ELR (cell line): Measurements from ENCODE around the gene AJAP1.
A peak's percentile ranks its signal among the peaks of the same experiment; 100 is the strongest.

Source experiments
- DNase-seq: peaks from one replicate; pipeline ENCODE4 v3.0.0-alpha.2; 2015; ENCODE audit warnings: low read depth

AJAP1 gene

GRCh38 chr1:4631321-4631720 lies 23.1 kb upstream of the AJAP1 start:
- no peak for DNase-seq

GRCh38 chr1:4633346-4633745 lies 21.1 kb upstream of the AJAP1 start:
- DNase-seq, result no peak

- DNase-seq, result no peak
Measured at GRCh38 chr1:4634156-4634792, 20.1 kb upstream of the AJAP1 start.

GRCh38 chr1:4634793-4635406 lies 19.5 kb upstream of the AJAP1 start:
- no peak for DNase-seq

GRCh38 chr1:4636186-4636585 lies 18.2 kb upstream of the AJAP1 start:
- no peak for DNase-seq

GRCh38 chr1:4636644-4637380 lies 17.6 kb upstream of the AJAP1 start:
- no peak for DNase-seq

GRCh38 chr1:4637616-4638344 lies 16.6 kb upstream of the AJAP1 start:
- no peak for DNase-seq

DNA sequence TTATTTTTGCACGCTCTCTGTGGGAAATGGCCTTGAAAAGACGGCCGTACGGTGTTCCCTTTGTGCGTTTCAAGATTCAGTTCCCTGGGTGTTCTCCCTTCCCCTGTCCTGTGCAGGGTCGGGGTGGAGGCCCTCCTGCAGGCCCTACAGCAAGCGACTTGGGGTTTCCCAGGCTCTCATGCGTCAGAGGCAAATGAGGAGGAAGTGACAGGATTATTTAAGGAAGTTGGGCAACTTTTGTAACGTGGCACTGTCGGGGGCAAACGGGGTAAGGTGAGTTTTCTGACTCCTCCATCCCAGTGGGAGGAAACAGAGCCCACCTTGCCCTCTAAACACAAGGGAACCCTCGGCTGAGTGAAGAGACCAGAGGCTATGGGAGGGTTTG lies 16.1 kb upstream of the AJAP1 start:
- DNase-seq, result no peak

GRCh38 chr1:4640931-4641330 lies 13.5 kb upstream of the AJAP1 start:
- no peak for DNase-seq

- no peak for DNase-seq
Measured at GRCh38 chr1:4647391-4647790, 7.0 kb upstream of the AJAP1 start.

DNA sequence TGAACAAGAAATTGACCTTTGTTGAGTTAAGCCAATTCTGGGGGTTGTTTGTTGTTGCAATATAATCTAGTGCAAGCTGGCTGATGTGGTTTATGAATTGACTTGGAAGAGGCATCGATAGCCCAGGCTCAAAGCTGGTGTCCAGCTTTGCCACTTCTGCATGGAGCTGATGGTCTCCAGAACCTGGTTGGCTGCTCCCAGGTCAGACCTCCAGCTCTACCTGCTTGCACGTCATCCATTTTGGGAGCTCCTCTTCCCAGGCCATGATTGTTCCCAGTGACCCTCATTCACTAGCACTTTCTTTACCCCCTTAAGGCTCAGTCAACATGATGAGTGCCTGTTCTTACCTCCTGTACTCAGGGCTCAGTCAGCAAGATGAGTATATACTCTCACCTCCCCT lies 5.8 kb upstream of the AJAP1 start:
- no peak for DNase-seq

GRCh38 chr1:4650481-4650880 lies 3.9 kb upstream of the AJAP1 start:
- DNase-seq, result peak; percentile 21

DNA sequence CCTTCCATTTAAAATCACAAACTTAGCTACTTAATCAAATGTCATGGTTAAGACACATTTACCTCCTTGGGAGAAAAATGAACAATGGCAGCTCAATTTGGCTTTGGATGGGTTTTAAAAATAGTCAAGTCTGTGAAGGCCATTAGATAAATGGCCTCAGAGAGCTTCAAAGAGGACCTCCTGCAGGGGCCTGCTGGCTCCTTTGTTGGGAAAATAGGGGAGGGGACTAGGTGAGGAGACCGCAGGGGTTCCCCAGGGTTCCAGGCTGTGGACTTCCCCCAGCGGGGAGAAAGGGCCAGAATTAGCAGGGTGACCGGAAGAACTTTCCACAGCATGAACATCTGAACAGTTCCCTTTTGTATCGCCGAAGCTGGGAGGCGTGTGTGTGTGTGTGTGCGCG lies 3.4 kb upstream of the AJAP1 start:
- no peak for DNase-seq

DNA sequence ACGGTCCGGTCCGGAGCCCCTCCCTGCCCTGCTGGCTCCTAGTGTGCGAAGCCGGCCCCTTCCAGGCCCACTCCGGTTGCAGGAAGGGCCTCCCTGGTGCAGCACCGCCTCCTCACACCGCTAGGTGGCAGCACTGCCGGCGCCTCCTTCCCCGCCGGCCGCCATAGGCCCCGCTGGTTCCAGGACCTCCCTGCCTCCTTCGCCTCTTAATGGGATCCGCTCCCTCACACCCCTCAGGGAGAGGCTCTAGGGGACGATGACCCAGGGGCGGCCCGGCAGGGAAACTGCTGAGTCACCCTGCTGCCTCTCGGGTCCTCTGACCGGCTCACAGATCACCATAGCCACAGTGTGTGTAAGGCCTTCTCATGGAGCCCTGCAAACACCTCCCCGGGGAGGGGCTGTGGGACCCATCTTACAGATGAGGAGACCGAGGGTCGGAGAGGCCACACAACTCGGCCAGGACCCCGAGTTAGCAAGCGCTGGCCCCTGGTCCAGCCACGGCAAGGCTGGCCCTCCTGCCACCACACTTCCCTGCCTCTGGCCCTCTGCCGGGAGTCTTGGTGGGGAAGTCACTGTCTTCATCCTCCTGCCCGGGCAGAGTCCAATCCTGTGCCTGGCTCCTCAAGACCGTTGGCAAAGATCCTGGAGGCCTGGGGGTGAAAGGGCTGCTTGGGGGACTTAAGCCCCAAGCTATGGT lies 1.6 kb upstream of the AJAP1 start:
- DNase-seq, result peak; percentile 3

DNA sequence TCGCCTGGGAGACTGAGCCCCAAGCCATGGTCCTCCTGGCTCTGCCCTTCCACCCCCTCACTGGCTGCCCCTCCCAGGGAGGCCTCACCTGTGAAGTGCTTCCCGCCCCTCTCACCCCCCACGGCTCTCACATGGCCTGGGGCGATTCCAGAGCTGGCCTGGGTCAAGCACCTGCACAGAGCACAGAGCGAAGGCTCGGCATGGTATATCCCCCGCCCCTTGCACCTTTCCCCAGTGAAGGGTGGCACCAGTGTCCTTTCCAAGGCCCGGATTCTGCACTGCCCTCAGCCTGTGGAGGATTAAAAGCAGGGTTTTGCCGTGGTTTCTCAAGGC lies 1.1 kb upstream of the AJAP1 start:
- DNase-seq, result no peak

- no peak for DNase-seq
Measured at GRCh38 chr1:4654764-4655673, 610 bp downstream of the AJAP1 start.

DNA sequence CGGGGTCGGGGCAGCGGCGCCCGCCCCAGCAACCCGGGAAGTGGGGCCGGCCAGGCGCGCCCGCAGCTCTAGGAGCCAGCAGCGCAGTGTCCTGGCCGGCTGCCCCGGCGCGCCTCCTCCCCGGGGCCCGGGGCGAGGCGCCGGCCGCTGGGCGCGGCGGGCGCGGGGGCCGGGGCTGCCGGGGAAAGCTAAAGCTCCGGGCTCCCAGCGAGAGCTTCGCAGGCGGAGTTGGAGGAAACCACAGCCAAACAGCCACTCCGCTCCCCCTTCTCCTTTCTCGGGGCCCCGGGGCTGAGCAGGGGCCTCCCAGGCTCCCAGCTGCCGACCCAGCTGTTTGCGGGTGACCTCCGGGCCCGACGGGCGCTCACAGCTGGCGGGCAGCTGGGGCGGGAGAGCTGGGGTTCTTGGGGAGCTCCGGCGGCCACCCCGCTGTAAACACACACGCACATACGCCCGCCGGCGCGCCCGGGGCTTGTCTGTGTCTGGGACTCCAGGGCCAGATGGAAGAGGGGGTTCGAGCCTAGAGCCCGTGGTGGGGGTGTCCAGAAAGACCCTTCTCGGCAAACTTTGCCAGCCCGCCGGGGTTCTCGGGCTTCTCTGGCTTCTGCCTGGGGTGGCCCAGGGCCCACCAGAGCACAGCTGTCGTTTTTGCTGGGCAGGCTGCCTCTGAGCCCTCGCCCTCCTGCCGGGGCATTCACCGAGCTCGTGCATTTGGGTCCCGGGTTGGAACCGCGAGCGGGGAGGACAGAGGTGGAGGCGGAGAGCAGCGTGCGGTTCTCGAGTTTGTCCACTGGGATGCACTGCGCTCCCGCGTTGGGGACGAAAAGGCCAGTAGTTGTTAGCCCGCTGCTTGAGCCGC lies 1.5 kb downstream of the AJAP1 start:
- peak; percentile 26 for DNase-seq

DNA sequence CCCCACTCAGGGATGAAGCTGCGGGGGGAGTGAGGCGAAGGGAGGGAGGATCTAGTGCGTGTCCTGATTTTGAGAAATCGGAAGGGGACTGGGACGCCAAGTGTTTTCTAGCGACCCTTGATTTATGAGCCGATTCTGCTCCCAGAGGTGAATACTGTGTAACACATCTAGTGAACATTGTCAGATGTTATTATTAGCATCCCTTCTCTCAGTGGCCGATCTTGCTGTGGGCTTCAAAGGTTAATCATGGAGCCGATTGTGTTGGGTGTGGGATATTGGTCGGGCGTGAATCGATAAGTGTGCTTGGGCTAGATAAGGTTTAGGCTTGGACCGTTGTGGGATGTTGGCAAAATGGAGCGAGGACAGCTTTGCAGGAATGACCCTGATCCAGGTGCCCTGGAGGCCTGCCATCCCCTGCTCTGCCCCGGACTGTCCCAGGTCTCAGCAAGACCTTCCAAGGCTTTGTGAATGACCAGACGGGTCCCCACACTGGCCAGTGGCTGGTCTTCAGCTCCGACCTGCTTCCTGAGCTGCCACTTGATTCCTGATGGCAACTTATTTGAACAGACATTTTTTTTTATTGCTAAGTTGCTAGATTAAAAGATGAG lies 2.2 kb downstream of the AJAP1 start:
- no peak for DNase-seq

- no peak for DNase-seq
Measured at GRCh38 chr1:4657244-4657789, 2.9 kb downstream of the AJAP1 start.
